Measurements from ENCODE around the gene MOB2. TPM values are rescaled to one million over a fixed set of nuclear protein-coding genes. Genes with fewer than 3 reads are reported as not detected.

Gene MOB2
- total RNA-seq, 1 experiment from 2014 or later = 29.8 TPM

- no TSS peak for BruUV-seq (replicated peaks)
- H3K27me3 Mint-ChIP-seq (ENCODE audit: unreplicated experiment) = no peaks in the 10 kb centered on the region
- CTCF ChIA-PET = no interaction called here
- H3K27ac Mint-ChIP-seq (ENCODE audit: unreplicated experiment) = no peak overlapping the region
- H3K4me1 Mint-ChIP-seq (ENCODE audit: low read depth, unreplicated experiment) = no peaks in the 10 kb centered on the region
- H3K4me3 Mint-ChIP-seq (ENCODE audit: low read depth, unreplicated experiment) = no peak overlapping the region
- no peak for TF ChIP-seq CTCF (IDR thresholded peaks at IDR 0.05; ENCODE audit: unreplicated experiment)
- intact Hi-C loops (cut with micrococcal nuclease; ENCODE audit: unreplicated experiment) = no loop called here
- H3K9me3 Mint-ChIP-seq (ENCODE audit: low read depth, unreplicated experiment) = no peaks in the 10 kb centered on the region
- no peak for DNase-seq
- H3K36me3 Mint-ChIP-seq (ENCODE audit: insufficient read depth, unreplicated experiment) = peaks cover 27% of the 10 kb centered on the region
Observed at GRCh38 chr11:1463056-1463455, 23.5 kb downstream of the MOB2 start.

- BruUV-seq (replicated peaks) = no TSS peak
- no peaks in the 10 kb centered on the region for H3K4me1 Mint-ChIP-seq (ENCODE audit: low read depth, unreplicated experiment)
- no peak overlapping the region for H3K27ac Mint-ChIP-seq (ENCODE audit: unreplicated experiment)
- H3K4me3 Mint-ChIP-seq (ENCODE audit: low read depth, unreplicated experiment) = no peak overlapping the region
- DNase-seq = no peak
- no peak for TF ChIP-seq CTCF (IDR thresholded peaks at IDR 0.05; ENCODE audit: unreplicated experiment)
- H3K27me3 Mint-ChIP-seq (ENCODE audit: unreplicated experiment) = no peaks in the 10 kb centered on the region
- H3K36me3 Mint-ChIP-seq (ENCODE audit: insufficient read depth, unreplicated experiment) = peaks cover 27% of the 10 kb centered on the region
- no peaks in the 10 kb centered on the region for H3K9me3 Mint-ChIP-seq (ENCODE audit: low read depth, unreplicated experiment)
- CTCF ChIA-PET = no interaction called here
- intact Hi-C loops (cut with micrococcal nuclease; ENCODE audit: unreplicated experiment) = no loop called here
Observed at GRCh38 chr11:1462698-1462975, 23.9 kb downstream of the MOB2 start.

GRCh38 chr11:1461826-1462697 lies 24.5 kb downstream of the MOB2 start:
- H3K27ac Mint-ChIP-seq (ENCODE audit: unreplicated experiment) = no peak overlapping the region
- no TSS peak for BruUV-seq (replicated peaks)

GRCh38 chr11:1460986-1461825 lies 25.4 kb downstream of the MOB2 start:
- CTCF ChIA-PET = interaction anchor here (0.7 kb wide), 2 partner anchors 50 to 78 kb away, joined by 3 read pairs; no protein-coding TSS in a partner anchor
- BruUV-seq (replicated peaks) = no TSS peak

More at GRCh38 chr11:1461826-1462697, 24.5 kb downstream of the MOB2 start:
- Mint-ChIP-seq H3K4me3 (ENCODE audit: low read depth, unreplicated experiment) (no peak overlapping the region), H3K9me3 (ENCODE audit: low read depth, unreplicated experiment) (no peaks in the 10 kb centered on the region), H3K4me1 (ENCODE audit: low read depth, unreplicated experiment) (no peaks in the 10 kb centered on the region), H3K27me3 (ENCODE audit: unreplicated experiment) (no peaks in the 10 kb centered on the region), H3K36me3 (ENCODE audit: insufficient read depth, unreplicated experiment) (peaks cover 22% of the 10 kb centered on the region)
- TF ChIP-seq CTCF (IDR thresholded peaks at IDR 0.05; ENCODE audit: unreplicated experiment) = no peak
- no peak for DNase-seq
- CTCF ChIA-PET = interaction anchor here (0.7 kb wide), 2 partner anchors 50 to 79 kb away, joined by 3 read pairs; no protein-coding TSS in a partner anchor
- intact Hi-C loops (cut with micrococcal nuclease; ENCODE audit: unreplicated experiment) = no loop called here

More at GRCh38 chr11:1460986-1461825, 25.4 kb downstream of the MOB2 start:
- no peaks in the 10 kb centered on the region for H3K4me1 Mint-ChIP-seq (ENCODE audit: low read depth, unreplicated experiment)
- intact Hi-C loops (cut with micrococcal nuclease; ENCODE audit: unreplicated experiment) = no loop called here
- peaks cover 21% of the 10 kb centered on the region for H3K36me3 Mint-ChIP-seq (ENCODE audit: insufficient read depth, unreplicated experiment)
- TF ChIP-seq CTCF (IDR thresholded peaks at IDR 0.05; ENCODE audit: unreplicated experiment) = no peak
- no peak for DNase-seq
- H3K4me3 Mint-ChIP-seq (ENCODE audit: low read depth, unreplicated experiment) = no peak overlapping the region
- no peaks in the 10 kb centered on the region for H3K27me3 Mint-ChIP-seq (ENCODE audit: unreplicated experiment)
- no peak overlapping the region for H3K27ac Mint-ChIP-seq (ENCODE audit: unreplicated experiment)
- H3K9me3 Mint-ChIP-seq (ENCODE audit: low read depth, unreplicated experiment) = no peaks in the 10 kb centered on the region
